Neuronal stem cell (in vitro differentiated cells): ENCODE measurements around the gene STK40.

Experiments
- DNase-seq: peaks from one replicate; pipeline ENCODE4 v3.0.0-alpha.2; 2013; ENCODE audit warnings: low spot score
- H2AFZ ChIP-seq: one replicate; pipeline ENCODE4 v1.6.1; 2013; ENCODE audit warnings: mild to moderate bottlenecking, low read length, inconsistent platforms
- H2AK5ac ChIP-seq: 2 replicates; pipeline ENCODE4 v1.6.1; 2013; ENCODE audit warnings: low read depth, mild to moderate bottlenecking, inconsistent platforms, low read length, moderate library complexity, mixed read lengths
- H2BK120ac ChIP-seq: 2 replicates; pipeline ENCODE4 v1.6.1; 2013; ENCODE audit warnings: low read depth, mild to moderate bottlenecking, inconsistent platforms, low read length, moderate library complexity, mixed read lengths
- H2BK12ac ChIP-seq: one replicate; pipeline ENCODE4 v1.6.1; 2013; ENCODE audit warnings: low read length, inconsistent platforms
- H2BK15ac ChIP-seq: 2 replicates; pipeline ENCODE4 v1.6.1; 2013; ENCODE audit warnings: mild to moderate bottlenecking, low read length, inconsistent platforms, mixed read lengths
- H2BK5ac ChIP-seq: one replicate; pipeline ENCODE4 v1.6.1; 2013; ENCODE audit warnings: inconsistent platforms, mild to moderate bottlenecking, low read length, moderate library complexity
- H3K14ac ChIP-seq: one replicate; pipeline ENCODE4 v1.6.1; 2013; ENCODE audit warnings: low read length, inconsistent platforms
- H3K18ac ChIP-seq: 2 replicates; pipeline ENCODE4 v1.6.1; 2013; ENCODE audit warnings: low read length, inconsistent platforms
- H3K23ac ChIP-seq: 2 replicates; pipeline ENCODE4 v1.6.1; 2013; ENCODE audit warnings: low read depth, mild to moderate bottlenecking, mixed read lengths, low read length, inconsistent platforms; ENCODE audit not compliant: poor library complexity
- H3K27ac ChIP-seq: replicated peaks from 3 replicates; pipeline ENCODE4 v1.5.1; 2013; ENCODE audit warnings: low read length, inconsistent platforms
- H3K27me3 ChIP-seq, 3 experiments: 2 replicates each; pipeline ENCODE4 v1.6.1; 2013; ENCODE audit warnings: low read length in 3 of 3, mild to moderate bottlenecking in 2 of 3, inconsistent platforms in 1 of 3, low read depth in 1 of 3, mixed read lengths in 1 of 3, moderate library complexity in 1 of 3; ENCODE audit not compliant: control insufficient read depth in 3 of 3, insufficient read depth in 3 of 3
- H3K36me3 ChIP-seq, 2 donors: replicated peaks in 1 of 2; 2 replicates each; pipeline ENCODE4 v1.6.1; 2013; ENCODE audit warnings: low read length in 2 of 2; ENCODE audit not compliant: control insufficient read depth in 2 of 2, insufficient read depth in 2 of 2
- H3K4ac ChIP-seq: 2 replicates; pipeline ENCODE4 v1.6.1; 2013; ENCODE audit warnings: inconsistent platforms, mild to moderate bottlenecking, low read length, moderate library complexity
- H3K4me1 ChIP-seq, 2 donors: 1 replicate in 1 of 2; 2 replicates in 1 of 2; pipeline ENCODE4 v1.6.1; 2013; ENCODE audit warnings: low read length in 2 of 2, low read depth in 1 of 2; ENCODE audit not compliant: control insufficient read depth in 2 of 2, insufficient read depth in 1 of 2
- H3K4me2 ChIP-seq: one replicate; pipeline ENCODE4 v1.6.1; 2013; ENCODE audit warnings: mild to moderate bottlenecking, low read length, inconsistent platforms; ENCODE audit not compliant: insufficient read depth, poor library complexity, severe bottlenecking
- H3K4me3 ChIP-seq, 2 donors: 2 replicates each; pipeline ENCODE4 v1.5.1; 2013; ENCODE audit warnings: low read length in 2 of 2, mild to moderate bottlenecking in 2 of 2, inconsistent platforms in 1 of 2, moderate library complexity in 1 of 2
- H3K79me1 ChIP-seq: one replicate; pipeline ENCODE4 v1.6.1; 2013; ENCODE audit warnings: low read depth, mild to moderate bottlenecking, inconsistent platforms, low read length, moderate library complexity
- H3K9ac ChIP-seq: one replicate; pipeline ENCODE4 v1.6.1; 2013; ENCODE audit warnings: mild to moderate bottlenecking, low read depth, low read length, inconsistent platforms; ENCODE audit not compliant: poor library complexity
- H3K9me3 ChIP-seq, 2 donors: replicated peaks in 1 of 2; 2 replicates each; pipeline versions ENCODE3 to v1.6.1; 2013; ENCODE audit warnings: low read length in 2 of 2, mild to moderate bottlenecking in 2 of 2, inconsistent platforms in 1 of 2, low read depth in 1 of 2, mixed read lengths in 1 of 2, moderate library complexity in 1 of 2; ENCODE audit not compliant: control insufficient read depth in 2 of 2, insufficient read depth in 1 of 2
- H4K8ac ChIP-seq: one replicate; pipeline ENCODE4 v1.6.1; 2013; ENCODE audit warnings: low read depth, mild to moderate bottlenecking, inconsistent platforms, low read length, moderate library complexity
- H4K91ac ChIP-seq: one replicate; pipeline ENCODE4 v1.6.1; 2013; ENCODE audit warnings: low read length, low read depth, mild to moderate bottlenecking, inconsistent platforms; ENCODE audit not compliant: poor library complexity
- WGBS, 2 donors: extraction: QIAGEN DNeasy Blood & Tissue Kit; methylation state at CpG; one replicate each; pipeline ENCODE4 v1.1.7; 2013; ENCODE audit warnings: missing lambda C conversion rate in 2 of 2, mixed read lengths in 1 of 2; ENCODE audit not compliant: insufficient read length in 2 of 2, insufficient replicate concordance in 1 of 2; ENCODE audit errors: extremely low coverage in 2 of 2; 5-methylcytosine and 5-hydroxymethylcytosine counted together

STK40 gene

DNA sequence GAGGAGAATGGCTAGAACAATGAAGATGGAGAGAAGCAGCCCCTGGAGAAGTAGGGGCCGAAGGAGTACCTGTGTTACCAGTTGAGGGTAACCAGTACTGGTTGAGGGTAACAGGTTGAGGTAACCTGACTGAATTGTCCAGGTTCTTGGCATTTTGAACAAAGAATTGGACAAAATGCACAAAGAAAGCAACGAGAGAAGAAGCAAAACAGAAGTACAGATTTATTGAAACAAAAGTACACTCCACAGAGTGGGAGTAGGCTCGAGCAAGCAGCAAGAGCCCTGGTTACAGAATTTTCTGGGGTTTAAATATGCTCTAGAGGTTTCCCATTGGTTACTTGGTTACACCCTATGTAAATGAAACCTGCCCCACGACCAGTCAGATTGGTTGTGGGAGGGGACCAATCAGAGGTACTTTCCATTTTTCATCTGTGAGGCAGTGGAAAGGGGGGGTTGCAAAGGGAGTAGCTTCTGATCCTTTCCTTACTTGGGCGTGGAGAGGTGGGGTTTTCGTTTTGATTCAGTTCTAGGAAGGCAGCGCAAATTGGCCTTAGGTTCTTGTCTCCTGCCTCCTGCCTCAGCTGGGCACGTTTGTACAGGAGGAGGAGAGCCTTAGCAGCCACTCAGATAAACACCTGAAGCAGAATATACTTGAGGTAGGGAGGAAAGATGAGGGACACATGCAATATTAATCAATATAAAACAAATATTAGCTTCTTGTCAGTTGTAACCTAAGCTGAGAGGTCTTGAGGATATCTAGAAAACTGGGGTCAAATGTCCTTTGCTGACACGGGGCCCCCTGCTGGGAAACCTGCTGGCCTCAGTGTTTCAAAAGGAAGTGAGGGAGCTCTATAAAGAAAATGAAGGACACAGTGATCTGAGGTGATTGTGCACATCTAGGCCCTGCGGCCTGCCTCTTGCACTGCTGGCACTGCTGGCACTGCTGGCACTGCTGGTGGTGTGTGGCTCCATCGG is 26.2 kb upstream of the STK40 start:
- Histone ChIP-seq H3K23ac (no peak overlapping the region), H2AFZ (no peak overlapping the region), H3K4ac (no peak overlapping the region), H2BK120ac (no peak overlapping the region), H2BK15ac (no peak overlapping the region), H3K27ac (no peak overlapping the region), H3K4me2 (no peak overlapping the region), H3K14ac (no peak overlapping the region), H4K8ac (no peak overlapping the region), H3K9me3 (peaks cover 0 to 3% of the 10 kb centered on the region in 2 donors), H3K4me1 (no peaks in the 10 kb centered on the region), H2BK5ac (no peak overlapping the region), H3K18ac (no peak overlapping the region), H3K36me3 (peaks cover 5 to 47% of the 10 kb centered on the region in 2 donors), H4K91ac (no peak overlapping the region), H3K79me1 (peaks cover 2% of the 10 kb centered on the region), H2BK12ac (no peak overlapping the region), H2AK5ac (no peak overlapping the region), H3K27me3 (no peaks in the 10 kb centered on the region), H3K4me3 (no peak overlapping the region), H3K9ac (no peak overlapping the region)
- no peak for DNase-seq
- WGBS, 2 donors = no CpG with 5 or more reads among the region's 11 CpGs

DNA sequence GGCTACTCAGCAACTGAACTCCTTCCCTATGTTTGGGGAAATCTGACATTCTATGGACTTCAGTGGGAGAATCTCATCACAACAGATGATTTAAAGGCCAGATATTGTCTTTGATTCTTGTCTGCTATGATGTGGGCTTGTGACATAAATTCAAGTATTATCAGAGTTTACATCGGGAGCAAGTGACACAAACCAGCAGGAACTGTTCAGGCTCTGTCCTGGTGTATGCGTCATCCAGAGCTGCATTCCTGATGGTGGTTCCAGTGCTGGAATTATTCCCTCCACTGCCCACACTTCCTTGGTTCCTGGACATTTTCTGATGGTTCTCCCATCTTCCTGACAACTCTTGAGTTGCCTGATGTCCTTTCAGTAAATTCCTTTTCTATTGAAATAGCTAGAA is 22.8 kb upstream of the STK40 start:
- DNase-seq = no peak
- no peak overlapping the region for H2AFZ ChIP-seq
- no peak overlapping the region for H3K27ac ChIP-seq

GRCh38 chr1:36406440-36406839 is 20.7 kb upstream of the STK40 start:
- Histone ChIP-seq H2BK120ac (no peak overlapping the region), H3K9ac (no peak overlapping the region), H3K79me1 (peaks cover 5% of the 10 kb centered on the region), H3K14ac (no peak overlapping the region), H2AFZ (no peak overlapping the region), H3K9me3 (peaks cover 0 to 1% of the 10 kb centered on the region in 2 donors), H2BK12ac (no peak overlapping the region), H3K18ac (no peak overlapping the region), H3K4me1 (peaks cover 0 to 4% of the 10 kb centered on the region in 2 donors), H3K23ac (no peak overlapping the region), H4K91ac (no peak overlapping the region), H2BK15ac (no peak overlapping the region), H3K4ac (no peak overlapping the region), H3K27ac (no peak overlapping the region), H3K27me3 (no peaks in the 10 kb centered on the region), H2BK5ac (no peak overlapping the region), H3K4me3 (no peak overlapping the region), H2AK5ac (no peak overlapping the region), H4K8ac (no peak overlapping the region), H3K36me3 (peaks cover 5 to 30% of the 10 kb centered on the region in 2 donors), H3K4me2 (no peak overlapping the region)
- no peak for DNase-seq
- WGBS, 2 donors = no CpG with 5 or more reads among the region's 1 CpG

More for the DNA sequence above, 22.8 kb upstream of the STK40 start:
- peaks cover 0 to 3% of the 10 kb centered on the region in 2 donors for H3K9me3 ChIP-seq
- no peak overlapping the region for H3K4ac ChIP-seq
- H3K4me3 ChIP-seq = no peak overlapping the region
- H2BK12ac ChIP-seq = no peak overlapping the region
- H3K27me3 ChIP-seq = no peaks in the 10 kb centered on the region
- no peak overlapping the region for H2BK15ac ChIP-seq
- peaks cover 2% of the 10 kb centered on the region for H3K79me1 ChIP-seq
- H3K4me1 ChIP-seq = no peaks in the 10 kb centered on the region
- no peak overlapping the region for H3K14ac ChIP-seq
- no peak overlapping the region for H2BK5ac ChIP-seq
- WGBS, 2 donors = no CpG with 5 or more reads among the region's 2 CpGs
- no peak overlapping the region for H3K9ac ChIP-seq
- H3K36me3 ChIP-seq = peaks cover 5 to 39% of the 10 kb centered on the region in 2 donors
- no peak overlapping the region for H4K91ac ChIP-seq
- no peak overlapping the region for H2AK5ac ChIP-seq
- H3K4me2 ChIP-seq = no peak overlapping the region
- H3K18ac ChIP-seq = no peak overlapping the region
- H3K23ac ChIP-seq = no peak overlapping the region
- H2BK120ac ChIP-seq = no peak overlapping the region
- no peak overlapping the region for H4K8ac ChIP-seq

DNA sequence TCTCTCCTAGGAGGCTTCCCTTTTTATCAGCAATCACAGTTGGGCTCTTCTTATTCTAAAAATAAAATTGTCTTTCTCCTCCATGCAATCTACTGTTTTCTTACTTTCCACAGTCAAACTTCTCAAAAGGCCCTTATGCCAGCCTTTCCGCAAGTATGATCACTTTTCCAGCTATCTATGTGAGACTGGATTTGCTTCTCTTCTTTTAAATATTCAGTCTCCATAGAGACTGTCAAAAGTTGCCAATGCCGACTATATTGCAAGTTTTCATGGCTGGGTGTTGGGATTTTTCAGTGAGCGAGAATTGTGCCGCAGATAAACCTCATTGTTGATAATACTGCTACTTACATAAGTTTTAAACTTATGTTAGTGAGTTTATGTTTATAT is 16.8 kb upstream of the STK40 start:
- H3K14ac ChIP-seq = no peak overlapping the region
- H3K27me3 ChIP-seq = peaks cover 0 to 2% (median 0%) of the 10 kb centered on the region in 3 experiments
- no peak overlapping the region for H3K9ac ChIP-seq
- H2AK5ac ChIP-seq = no peak overlapping the region
- no peak overlapping the region for H2BK12ac ChIP-seq
- H2AFZ ChIP-seq = no peak overlapping the region
- no peaks in the 10 kb centered on the region for H3K9me3 ChIP-seq
- no peak overlapping the region for H2BK120ac ChIP-seq
- H3K27ac ChIP-seq = no peak overlapping the region
- no peak overlapping the region for H4K8ac ChIP-seq
- no peak overlapping the region for H2BK5ac ChIP-seq
- H3K4me2 ChIP-seq = no peak overlapping the region
- no peak overlapping the region for H4K91ac ChIP-seq
- WGBS, 2 donors = no CpG with 5 or more reads among the region's 4 CpGs
- no peak overlapping the region for H3K4me3 ChIP-seq
- H2BK15ac ChIP-seq = no peak overlapping the region
- H3K23ac ChIP-seq = no peak overlapping the region
- H3K79me1 ChIP-seq = peaks cover 6% of the 10 kb centered on the region
- no peak for DNase-seq
- no peak overlapping the region for H3K18ac ChIP-seq
- H3K4me1 ChIP-seq = peaks cover 5 to 9% of the 10 kb centered on the region in 2 donors
- H3K4ac ChIP-seq = no peak overlapping the region
- peaks cover 0 to 8% of the 10 kb centered on the region in 2 donors for H3K36me3 ChIP-seq
